ENCODE results near the gene RPS29.
A peak's percentile ranks its signal among the peaks of the same experiment; 100 is the strongest.

Gene RPS29

DNA sequence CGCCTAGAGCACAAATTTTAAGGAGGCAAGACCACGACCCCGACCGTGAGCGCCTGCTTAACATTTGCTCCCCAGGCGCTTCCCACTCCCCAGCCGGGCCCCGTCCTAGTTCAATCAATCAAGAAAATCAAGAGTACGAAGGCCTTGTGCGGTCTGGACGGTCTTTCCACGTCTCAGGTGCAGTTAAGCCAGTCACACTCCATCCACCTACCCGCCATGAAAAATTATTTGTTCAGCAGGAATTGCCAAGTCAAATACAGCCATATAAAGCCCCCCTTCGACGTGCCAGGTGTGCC is 12.0 kb upstream of the RPS29 start:
- DNase-seq (ENCODE audit: low spot score), result no peak

DNA sequence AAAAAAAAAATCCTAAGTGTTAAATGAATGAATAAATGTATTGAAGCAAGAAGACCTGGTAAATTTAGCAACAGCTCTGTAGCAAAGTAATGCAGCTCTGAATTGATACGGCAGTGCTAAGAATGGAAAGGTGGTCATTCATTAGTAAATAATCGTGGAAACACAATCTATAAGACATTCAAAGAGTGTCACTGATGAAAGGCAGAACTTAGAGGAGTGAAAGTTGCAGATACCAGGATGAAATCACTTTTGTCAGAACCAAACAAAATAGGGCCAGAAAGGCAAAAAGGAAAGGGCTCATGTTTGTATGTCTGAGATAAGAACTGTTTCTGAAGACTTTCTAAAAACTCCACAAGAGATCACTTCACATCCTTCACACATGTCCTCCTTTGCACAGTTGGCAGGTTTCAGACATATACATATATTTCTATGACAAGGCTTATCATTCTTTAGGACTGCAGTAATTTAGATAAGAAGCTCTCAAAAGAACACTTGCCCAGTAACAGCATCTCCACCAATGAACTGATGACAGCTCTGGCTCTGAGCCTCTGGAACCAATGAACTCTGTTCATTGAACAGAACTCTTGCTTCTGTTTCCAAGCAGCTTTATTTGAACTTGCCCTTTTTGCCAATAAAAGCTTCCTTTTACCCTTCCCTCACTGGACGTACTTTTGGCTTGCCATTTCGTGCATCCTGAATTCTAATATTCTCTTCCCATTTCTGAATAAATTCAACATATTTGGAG is 8.3 kb upstream of the RPS29 start:
- no peak for DNase-seq (ENCODE audit: low spot score)

DNA sequence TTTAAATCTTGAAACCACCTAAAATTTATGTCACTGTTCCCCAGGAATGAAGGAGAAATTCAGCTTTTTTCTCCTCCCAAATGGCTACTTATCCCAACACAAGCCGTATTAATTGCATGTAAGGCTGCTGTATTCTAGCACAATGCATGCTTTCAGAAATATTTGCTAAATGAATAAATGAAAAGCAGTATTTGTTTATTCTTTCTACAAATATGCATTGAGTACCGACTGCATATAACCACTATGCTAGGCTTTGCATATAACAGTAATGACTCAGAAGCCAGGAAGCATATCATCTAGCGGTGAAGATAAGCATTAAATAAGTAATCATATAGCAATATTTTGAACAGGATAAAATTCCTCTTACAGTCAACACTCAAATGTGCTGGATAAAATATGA is 6.8 kb upstream of the RPS29 start:
- no peak for DNase-seq (ENCODE audit: low spot score)

DNA sequence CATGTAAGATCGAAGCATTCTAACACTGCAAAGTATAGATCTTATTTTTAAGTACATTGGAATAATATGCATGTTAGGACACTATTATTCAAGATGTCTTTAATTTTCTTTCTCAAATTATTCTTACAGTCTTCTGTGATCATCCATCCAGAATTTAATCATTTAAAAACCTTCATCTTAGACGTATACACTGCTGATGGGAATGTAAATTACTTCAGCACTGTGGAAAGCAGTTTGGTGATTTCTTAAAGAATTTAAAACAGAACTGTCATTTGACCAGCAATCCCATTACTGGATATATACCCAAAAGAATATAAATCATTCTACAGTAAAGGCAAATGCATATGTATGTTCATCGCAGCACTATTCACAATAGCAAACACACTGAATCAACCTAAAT is 3.2 kb upstream of the RPS29 start:
- DNase-seq (ENCODE audit: low spot score), result no peak

DNA sequence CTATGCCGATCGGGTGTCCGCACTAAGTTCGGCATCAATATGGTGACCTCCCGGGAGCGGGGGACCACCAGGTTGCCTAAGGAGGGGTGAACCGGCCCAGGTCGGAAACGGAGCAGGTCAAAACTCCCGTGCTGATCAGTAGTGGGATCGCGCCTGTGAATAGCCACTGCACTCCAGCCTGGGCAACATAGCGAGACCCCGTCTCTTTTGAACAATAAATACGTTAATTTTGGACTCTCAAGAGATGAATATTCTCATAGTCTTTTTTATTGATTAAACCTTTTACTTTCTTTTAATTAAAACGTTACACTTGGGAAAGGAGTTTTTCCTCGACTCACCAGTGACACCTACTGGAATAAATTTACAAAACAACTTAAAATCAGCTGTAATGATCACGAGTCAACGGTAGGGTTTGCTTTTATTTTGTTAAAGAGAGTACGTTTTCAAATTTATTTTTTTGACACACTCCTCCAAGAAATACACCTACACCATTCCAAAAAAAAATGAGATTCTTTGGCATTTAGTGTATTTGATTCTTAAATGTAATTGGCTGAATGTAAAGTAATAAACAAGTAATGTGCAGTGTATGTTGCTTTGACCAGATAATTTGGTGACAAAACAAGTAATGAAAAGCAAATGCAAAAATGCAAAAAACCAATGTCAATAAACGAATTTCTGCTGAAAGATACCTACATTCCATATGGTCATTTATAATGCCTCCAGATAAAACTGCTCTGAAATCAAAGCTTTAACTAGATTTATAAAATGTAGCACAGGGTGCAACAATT is 687 bp upstream of the RPS29 start:
- peak; percentile 88 for DNase-seq (ENCODE audit: low spot score)

DNA sequence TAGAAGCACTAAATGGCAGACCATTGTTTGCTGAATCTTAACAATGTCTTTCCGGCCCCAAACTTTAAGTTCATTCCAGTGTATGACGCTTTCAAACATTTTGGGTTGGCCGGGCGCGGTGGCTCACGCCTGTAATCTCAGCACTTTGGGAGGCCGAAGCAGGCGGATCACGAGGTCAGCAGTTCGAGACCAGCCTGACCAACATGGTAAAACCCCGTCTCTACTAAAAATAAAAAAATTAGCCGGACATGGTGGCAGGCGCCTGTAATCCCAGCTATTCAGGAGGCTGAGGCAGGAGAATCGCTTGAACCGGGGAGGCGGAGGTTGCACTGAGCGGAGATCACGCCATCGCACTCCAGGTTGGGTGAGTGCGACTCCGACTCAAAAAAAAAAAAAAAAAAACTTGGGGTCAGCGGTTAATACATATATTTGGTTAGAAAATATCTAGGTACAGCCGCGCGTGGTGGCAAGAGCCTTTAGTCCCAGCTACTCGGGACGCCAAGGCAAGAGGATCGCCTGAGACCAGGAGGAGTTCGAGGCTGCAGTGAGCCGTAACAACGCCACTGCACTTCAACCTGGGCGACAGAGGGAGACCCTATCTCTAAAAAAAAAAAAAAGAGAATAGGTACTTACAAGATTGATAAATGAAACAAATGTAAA is 1.1 kb downstream of the RPS29 start:
- peak; percentile 34 for DNase-seq (ENCODE audit: low spot score)

DNA sequence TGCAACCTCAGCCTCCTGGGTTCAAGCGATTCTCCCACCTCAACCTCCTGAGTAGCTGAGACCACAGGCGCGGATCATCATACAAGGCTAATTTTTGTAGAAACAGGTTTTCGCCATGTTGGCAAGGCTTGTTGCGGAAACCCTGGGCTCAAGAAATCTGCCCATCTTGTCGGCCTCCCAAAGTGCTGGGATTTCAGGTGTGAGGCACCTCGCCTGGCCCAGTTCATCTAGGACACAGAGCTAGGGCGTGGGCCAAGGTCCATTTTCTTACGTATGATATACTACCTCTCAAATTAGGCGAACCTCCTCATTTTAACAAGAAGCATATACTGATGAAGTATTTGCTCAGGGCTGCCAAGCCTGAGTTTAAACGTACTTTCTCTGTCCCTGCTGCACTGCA is 2.1 kb downstream of the RPS29 start:
- DNase-seq (ENCODE audit: low spot score), result no peak

DNA sequence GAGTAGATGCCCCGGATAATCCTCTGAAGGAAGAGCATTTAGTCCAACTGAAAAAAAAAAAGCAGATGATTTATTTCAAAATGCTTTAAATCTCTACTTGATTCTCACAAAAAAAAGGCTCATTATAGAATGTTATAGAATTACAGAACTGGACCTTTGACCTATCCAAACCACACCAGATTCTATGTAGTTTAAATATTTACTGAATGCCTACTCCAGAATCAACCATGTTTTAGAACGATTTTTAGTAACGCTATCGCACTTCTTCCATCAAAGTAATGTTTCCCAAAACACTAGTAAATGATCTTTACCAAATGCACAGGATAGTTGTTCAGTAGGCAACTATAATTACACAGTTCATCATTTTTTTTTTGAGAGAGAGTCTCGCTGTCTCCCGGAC is 2.6 kb downstream of the RPS29 start:
- DNase-seq (ENCODE audit: low spot score), result no peak

DNA sequence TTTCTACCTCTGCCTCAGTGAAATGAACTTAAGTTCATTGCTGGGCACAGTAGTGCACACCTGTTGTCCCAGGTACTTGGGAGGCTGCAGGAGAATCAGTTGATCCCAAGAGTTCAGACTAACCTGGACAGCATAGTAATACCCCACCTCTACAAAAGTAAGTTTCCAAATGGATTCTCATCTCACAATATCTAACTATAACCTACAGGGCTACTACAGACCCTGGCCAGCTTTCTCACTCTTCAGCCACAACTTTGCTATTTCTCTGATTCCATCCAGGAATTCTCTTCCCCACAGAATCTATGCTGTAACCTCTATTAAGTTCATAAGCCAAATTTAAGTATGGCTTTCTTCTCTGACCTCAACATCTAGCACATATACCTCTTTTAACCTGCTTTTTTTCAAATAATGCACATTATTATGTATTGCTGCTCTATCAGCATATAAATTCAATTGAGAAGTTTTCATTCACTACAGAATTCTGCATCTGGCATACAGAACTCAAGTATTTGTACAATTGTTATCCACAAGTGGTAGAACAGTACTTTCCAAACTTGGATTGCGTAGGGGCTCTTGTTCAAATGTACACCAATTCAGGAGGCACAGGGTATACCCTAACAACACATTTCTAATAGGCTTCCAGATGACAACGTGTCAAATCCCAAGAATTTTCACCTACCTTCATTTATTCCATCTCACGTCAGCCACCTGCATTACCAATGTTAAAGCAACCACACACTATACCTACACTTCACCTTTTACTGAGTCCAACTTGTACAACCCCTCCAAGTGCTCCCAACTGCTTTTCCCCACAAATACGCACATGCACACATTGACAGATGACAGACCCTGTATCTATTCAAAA is 3.8 kb downstream of the RPS29 start:
- DNase-seq (ENCODE audit: low spot score), result no peak

DNA sequence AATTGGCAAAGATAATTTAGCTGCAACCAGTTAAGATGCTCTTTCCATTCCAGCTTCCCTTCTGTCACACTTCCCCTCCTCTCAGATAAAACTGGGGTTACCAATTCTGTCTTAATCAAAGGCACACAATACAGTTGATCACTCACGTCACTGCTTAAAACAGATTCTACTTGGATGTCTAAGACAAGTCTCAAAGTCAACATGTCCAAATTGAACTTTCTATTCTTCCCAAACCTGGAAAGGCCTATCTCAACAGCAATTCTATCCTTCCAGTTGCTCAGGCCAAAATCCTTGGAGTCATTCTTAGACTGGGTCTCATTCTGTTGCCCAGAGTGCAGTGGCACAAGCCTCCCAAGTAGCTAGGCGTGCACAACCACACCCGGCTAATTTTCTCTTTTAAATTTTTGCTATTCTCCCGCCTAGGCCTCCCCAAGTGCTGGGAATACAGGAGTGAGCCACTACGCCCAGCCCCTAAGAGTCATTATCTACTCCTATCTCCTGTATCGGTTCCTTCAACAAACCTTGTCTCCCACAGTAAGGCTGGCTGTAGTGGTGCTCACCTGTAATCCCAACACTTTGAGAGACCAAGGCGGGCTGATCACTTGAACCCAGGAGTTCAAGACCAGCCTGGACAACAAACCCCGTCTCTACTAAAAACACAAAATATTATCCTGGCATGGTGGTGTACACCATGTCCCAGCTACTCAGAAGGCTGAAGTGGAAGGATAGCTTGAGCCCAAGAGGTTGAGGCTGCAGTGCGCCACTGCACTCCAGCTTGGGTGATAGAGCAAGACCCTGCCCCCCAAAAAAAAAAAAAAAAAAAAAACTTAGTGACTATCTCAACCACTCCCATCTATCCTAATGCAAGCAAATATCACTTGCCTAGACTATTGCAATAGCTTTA is 4.7 kb downstream of the RPS29 start:
- DNase-seq (ENCODE audit: low spot score), result no peak

DNA sequence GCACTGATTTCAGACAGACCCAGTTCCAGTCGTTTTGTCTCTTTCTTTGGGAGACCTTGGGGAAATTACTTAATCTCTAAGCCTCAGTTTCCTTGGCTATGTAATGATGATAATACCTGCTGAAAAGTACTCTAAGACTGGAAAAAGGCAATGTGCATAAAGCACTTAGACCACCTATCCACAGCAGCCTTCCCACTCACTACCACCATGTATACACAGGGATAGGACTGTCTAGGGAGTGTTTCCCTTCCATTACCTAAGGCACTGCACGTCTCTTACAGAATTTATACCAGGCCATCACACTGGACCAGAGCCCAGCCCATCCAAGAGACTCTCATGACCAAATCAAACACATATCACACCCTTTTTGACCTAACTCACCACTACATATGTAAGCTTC is 6.3 kb downstream of the RPS29 start:
- no peak for DNase-seq (ENCODE audit: low spot score)

DNA sequence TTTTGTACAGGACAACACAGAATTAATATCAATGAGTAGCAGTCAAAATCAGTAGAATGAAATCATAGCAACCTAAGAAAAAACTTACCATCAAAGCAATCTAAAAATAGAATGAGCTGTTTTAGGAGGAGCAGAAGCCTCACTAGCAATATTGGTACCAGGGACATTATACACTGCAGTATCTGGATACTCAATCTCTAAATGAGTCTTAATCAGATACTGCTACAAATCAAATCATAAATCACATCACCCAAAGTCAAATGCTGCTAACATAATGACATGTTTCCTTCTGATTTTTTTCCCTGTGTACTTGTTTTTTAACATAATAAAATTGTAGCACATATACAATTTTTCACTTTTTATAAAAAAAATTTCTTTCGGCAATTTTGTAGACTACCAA is 8.0 kb downstream of the RPS29 start:
- no peak for DNase-seq (ENCODE audit: low spot score)

DNA sequence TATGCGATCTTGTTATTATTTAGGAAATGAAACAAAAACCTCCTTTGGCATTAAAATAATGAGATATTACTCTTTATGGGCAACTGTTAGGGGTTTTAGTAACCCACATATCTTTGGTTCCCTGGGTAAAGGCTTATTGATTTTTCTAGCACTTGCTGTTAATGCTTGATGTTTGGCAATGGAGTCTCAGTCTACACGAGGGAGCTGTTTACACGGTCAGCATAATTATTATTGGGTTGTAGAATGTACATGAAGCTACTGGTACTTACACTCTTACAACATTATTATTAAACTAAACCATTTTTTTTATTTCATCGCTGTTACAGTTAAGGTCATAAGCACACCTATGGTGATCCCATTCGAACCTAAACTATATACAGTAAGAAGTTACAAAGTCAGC is 12.1 kb downstream of the RPS29 start:
- no peak for DNase-seq (ENCODE audit: low spot score)

DNA sequence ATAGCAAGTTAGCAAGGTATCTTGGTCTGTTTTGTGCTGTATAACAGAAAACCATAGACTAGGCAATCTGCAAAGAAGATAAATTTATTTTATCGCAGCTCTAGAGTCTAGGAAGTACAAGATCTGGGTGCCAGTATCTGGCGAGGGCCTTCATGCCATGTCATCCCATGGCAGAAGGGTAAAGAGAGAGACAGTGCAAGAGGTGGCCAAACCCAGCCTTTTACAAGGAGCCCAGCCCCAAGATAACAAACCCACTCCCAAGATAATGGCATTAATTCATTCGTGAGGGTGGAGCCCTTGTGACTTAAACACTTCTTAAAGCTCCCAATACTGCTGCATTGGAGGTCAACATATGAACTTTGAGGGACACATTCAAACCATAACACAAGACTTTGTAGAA is 16.9 kb downstream of the RPS29 start:
- no peak for DNase-seq (ENCODE audit: low spot score)

DNA sequence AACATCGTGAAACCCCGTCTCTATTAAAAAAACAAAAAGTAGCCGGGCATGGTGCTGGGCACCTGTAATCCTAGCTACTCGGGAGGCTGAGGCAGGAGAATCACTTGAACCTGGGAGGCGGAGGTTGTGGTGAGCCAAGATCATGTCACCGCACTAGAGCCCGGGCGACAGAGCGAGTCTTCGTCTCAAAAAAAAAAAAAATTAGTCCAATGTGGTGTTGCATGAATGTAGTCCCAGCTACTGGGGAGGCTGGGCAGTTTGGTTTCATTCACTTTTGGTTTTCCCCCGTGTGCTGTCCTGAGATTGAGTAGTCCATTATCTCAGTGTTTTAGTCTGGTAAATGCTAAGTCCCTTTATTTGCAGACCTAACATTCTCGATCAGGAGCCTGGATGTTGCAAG is 19.5 kb downstream of the RPS29 start:
- DNase-seq (ENCODE audit: low spot score), result no peak

DNA sequence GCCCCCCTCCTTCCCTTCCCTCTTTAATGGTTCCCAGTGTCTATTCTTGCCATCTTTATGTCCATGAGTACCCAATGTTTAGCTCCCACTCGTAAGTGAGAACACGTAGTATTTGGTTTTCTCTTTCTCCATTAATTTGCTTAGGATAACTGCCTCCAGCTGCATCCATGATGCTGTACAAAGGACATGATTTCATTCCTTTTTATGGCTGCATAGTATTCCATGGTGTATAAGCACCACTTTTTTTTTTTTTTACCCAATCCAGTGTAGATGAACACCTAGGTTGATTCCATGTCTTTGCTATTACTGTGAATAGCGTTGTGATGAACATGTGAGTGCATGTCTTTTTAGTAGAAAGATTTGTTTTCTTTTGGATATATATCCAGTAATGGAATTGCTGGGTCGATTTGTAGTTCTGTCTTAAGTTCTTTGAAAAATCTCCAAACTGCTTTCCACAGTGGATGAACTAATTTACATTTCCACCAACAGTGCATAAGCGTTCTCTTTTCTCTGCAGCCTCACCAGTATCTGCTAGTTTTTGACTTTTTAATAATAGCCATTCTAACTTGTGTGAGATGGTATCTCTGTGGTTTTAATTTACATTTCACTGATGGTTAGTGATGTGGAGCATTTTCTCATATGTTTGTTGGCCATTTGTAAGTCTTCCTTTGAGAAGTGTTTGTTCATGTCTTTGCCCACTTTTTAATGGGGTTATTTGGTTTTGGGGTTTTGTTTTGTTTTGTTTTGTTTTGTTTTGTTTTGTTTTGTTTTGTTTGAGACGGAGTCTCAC is 26.0 kb downstream of the RPS29 start:
- no peak for DNase-seq (ENCODE audit: low spot score)

DNA sequence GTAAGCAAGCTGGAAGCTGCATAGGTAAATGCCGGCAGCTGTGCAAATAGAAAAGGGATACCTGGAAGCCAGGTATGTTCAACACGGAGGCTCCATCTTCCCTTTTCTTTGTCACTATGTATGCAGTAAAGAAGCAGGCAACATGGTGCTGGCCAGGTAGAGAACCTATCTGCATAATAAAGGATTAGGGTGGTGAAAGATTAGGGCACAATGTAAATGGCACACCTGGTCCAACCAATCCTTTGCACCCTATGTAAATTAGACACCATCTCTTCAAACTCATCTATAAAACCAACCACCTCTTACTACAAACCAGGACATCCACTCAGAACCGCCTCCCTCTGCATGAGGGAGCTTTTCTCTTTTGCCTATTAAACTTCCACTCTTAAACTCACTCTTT is 32.3 kb downstream of the RPS29 start:
- DNase-seq (ENCODE audit: low spot score), result no peak

DNA sequence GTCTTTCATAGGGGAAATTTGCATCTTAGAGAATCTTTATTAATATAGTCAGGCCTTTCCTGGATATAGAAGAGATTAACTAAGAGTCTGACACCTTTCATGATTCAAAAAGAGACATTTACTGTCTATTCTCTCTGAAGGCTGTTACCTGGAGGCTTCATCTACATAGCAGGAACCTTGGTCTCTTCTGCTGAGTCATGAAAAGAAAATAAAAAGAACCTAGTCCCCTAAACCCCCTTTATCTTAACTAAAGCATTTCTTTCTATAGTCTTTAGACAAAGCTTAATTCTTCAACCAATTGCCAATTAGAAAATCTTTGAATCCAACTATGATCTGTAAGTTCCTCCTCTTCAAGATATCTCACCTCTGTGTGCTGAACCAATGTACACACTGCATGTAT is 33.1 kb downstream of the RPS29 start:
- DNase-seq (ENCODE audit: low spot score), result peak; percentile 4

DNA sequence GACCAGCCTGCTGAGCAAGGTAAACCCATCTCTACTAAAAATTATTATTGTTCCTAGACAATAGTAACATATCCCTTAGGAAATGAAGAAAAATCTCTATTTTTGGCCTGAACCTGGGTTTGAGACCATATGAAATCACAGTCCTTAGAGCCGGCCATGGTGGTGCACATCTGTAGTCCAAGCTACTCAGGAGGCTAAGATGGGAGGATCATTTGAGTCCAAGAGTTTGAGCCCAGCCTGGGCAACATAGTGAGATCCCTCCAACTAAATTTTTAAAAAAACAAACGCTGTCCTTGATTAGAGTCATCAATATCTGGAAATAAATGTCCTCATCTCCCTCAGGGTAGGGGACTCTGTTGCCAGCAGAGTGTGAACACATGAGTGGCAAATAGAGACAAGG is 34.6 kb downstream of the RPS29 start:
- no peak for DNase-seq (ENCODE audit: low spot score)
